ACHN (cell line): ENCODE data around the gene MICA.
"Not testable (repeated sequence)": the region's sequence is repeated elsewhere in the genome, so short reads cannot be mapped to it uniquely, and the experiment has no call there.

Experiments used
- DNase-seq: peaks from one replicate; pipeline ENCODE4 v3.0.0-alpha.2; 2015
- in situ Hi-C: cut with HindIII; loops from 2 replicates; pipeline ENCODE4 v1.10.0; 2017; ENCODE audit warnings: low sequenced_read_pairs, low pct_ligation_motif_present, low pct_unique_long_range_greater_than_20kb

MICA gene

GRCh38 chr6:31438222-31438621, 34.8 kb downstream of the MICA start:
- in situ Hi-C loops = no loop called here
- DNase-seq = no peak

GRCh38 chr6:31438677-31439076, 35.3 kb downstream of the MICA start:
- DNase-seq = no peak
- in situ Hi-C loops = no loop called here

GRCh38 chr6:31441365-31442267, 38.2 kb downstream of the MICA start:
- in situ Hi-C loops = no loop called here
- peak; percentile 61 for DNase-seq

DNA sequence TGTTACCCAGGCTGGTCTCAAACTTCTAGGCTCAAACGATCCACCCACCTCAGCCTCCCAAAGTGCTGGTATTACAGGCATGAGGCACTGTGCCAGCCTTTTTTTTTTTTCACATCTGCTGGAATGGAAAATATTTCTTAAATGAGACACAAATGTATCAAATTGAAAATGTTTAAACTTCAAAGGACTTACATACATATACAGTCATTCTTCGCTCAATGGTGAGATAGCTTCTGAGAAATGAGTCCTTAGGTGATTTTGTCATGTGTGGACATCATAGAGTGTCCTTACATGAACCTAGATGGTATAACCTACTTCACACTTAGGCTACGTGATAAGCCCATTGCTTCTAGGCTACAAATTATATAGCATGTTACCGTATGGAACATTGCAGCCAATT, 43.1 kb downstream of the MICA start:
- in situ Hi-C loops = no loop called here
- no peak for DNase-seq

DNA sequence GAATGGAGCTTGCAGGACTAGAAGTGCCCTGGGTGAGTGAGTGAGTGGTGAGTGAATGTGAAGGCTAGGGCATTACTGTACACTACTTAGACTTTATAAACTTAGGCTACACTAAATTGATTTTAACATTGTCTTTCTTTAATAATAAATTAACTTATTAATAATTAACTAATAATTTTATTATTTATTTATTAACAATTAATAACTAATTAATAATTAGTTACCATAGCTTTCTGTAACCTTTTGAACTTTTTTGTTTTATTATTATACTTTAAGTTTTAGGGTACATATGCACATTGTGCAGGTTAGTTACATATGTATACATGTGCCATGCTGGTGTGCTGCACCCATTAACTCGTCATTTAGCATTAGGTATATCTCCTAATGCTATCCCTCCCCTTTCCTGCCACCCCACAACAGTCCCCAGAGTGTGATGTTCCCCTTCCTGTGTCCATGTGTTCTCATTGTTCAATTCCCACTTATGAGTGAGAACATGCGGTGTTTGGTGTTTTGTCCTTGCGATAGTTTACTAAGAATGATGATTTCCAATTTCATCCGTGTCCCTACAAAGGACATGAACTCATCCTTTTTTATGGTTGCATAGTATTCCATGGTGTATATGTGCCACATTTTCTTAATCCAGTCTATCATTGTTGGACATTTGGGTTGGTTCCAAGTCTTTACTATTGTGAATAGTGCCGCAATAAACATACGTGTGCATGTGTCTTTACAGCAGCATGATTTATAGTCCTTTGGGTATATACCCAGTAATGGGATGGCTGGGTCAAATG, 43.8 kb downstream of the MICA start:
- in situ Hi-C loops, DNase-seq: not testable (repeated sequence)

- in situ Hi-C loops = no loop called here
- DNase-seq = no peak
Measured at GRCh38 chr6:31450751-31451150, 47.4 kb downstream of the MICA start.

GRCh38 chr6:31452859-31453258, 49.5 kb downstream of the MICA start:
- in situ Hi-C loops = no loop called here
- DNase-seq = no peak

DNA sequence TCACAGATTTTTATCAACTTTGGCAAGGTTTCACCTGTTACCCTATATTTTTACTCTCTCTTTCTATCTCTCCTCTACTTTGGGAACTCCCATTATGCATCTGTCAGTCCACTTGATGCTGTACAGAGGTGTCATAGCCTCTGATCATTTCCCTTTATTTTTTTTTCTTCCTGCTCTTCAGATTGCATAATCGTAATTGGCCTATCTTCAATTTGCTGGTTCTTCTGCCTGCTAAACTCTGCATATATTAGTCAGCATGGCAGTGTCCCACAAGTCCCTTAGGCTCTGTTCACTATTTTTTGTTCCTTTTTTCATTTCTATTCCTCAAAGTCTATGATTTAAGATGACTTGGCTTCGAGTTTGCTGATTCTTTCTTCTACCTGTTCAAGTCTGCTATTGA, 49.9 kb downstream of the MICA start:
- in situ Hi-C loops = no loop called here
- no peak for DNase-seq

- in situ Hi-C loops, DNase-seq: not testable (repeated sequence)
Measured at GRCh38 chr6:31459864-31460263, 56.5 kb downstream of the MICA start.

DNA sequence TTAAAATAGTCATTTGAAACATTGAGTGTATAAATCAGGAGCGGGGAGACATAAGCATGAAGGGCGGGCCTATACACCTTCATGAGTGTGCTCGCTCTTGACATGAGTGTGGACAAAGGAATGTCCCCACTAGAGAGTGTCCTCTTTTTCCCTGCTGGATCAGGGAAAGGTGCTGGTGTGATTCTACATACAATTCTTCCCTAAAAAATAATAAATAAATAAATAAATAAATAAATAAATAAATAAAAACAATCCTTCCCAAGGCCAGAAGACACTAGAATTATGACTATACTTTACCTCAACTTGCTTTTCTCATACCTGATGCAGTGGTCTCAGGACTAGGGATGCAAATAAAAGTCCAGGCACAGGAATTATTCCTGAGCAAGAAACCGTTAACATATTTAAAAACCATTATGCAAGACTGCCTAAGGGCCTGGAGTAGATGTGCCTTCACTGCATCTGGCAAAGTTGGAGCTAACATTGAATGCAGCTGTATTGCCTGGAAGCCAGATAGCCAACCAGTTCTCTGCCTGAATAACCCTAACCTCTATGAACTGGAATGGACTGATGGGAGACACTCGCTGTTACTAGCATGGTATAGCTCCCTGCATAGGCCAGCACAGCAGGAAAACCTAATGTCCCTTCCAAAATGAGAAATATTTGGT, 57.1 kb downstream of the MICA start:
- DNase-seq = no peak
- in situ Hi-C loops = no loop called here

DNA sequence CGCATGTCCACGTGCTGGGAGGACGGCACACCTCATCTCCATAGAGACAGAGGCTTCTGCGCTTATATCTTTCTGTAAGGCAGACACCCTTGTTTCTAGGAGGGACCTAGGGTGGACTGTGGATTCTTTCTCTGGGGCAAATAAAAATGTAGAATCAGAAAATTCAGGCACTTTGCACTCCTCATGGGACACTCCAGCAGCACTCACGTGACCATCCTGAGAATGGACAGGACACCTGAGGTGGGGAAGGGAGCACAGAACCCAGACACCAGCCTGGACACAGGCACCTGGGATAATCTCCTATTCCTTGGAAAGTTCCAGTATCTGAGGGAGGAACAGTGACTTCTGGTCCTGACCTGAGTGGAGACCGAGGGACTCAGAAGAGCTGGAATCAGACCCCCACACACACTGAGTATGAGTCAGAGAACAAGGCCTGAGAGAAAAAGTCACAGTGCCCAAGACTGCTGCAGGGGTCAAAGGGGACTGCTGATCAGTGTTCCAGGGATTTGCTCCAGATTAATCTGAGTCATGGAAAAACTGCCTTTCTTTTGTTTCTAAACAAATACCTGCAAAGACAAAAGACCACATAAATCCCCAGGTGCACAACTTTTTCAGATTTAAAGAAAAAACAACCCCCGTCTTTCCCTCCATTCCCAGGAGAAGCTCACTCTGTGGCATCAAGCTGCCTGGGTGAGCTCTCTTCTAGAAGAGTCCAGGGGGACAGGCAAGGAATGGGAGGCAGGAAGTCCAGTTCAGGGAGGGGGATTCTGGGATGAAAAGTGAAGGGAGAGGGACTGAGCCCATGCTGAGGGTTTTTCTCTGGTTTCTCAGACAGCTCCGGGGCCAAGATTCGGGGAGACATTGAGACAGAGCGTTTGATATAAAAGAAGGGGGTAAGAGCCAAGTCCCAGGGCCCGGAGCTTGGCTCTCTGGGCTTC, 58.9 kb downstream of the MICA start:
- DNase-seq = no peak
- in situ Hi-C loops = no loop called here

DNA sequence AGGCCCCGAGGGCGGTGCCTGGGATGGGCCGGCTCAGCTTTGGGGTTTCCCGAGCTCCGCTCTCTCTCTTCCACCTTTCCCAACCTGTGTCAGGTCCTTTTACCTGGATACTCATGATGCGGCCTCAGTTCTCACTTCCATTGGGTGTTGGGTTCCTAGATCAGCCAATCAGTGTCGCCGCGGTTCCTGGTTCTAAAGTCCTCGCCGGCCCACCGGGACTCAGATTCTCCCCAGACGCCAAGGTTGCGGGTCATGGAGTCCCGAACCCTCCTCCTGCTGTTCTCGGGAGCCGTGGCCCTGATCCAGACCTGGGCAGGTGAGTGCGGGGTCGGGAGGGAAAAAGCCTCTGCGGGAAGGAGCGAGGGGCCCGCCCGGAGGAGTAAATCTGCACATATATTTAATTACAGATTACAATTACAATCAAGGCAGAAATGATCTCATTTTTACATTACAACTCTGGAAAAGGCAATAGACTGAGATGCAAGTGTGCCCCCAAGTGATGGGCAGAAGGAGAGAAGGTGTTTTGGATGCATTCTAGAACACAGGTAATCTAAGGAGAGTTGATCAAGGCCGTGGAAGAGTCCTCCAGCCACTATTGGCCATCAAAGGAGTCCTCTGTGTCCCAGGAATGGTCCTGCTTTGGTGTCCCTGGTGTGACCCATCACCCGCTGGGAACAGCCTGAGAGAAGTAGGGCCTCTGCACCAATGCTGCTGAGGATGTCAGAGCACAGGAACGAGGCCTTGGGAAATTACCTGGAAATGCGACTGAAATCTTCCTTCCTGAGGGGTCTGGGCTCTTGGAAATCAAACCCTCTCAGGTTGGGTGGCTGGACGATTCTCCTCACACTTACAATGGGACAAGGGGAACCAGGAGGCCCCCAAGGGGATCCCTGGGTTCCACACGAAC, 59.8 kb downstream of the MICA start:
- DNase-seq = peak; percentile 87
- in situ Hi-C loops = no loop called here

- no peak for DNase-seq
- in situ Hi-C loops = no loop called here
Measured at GRCh38 chr6:31464252-31465184, 61.1 kb downstream of the MICA start.
